ENCODE results near the gene CLPSL2. TPM values are rescaled to one million over a fixed set of nuclear protein-coding genes. Genes with fewer than 3 reads are reported as not detected.

The CLPSL2 gene
- total and polyA plus RNA-seq, 8 donors = 0.61 to 4.3 (median 2.5) TPM

DNA sequence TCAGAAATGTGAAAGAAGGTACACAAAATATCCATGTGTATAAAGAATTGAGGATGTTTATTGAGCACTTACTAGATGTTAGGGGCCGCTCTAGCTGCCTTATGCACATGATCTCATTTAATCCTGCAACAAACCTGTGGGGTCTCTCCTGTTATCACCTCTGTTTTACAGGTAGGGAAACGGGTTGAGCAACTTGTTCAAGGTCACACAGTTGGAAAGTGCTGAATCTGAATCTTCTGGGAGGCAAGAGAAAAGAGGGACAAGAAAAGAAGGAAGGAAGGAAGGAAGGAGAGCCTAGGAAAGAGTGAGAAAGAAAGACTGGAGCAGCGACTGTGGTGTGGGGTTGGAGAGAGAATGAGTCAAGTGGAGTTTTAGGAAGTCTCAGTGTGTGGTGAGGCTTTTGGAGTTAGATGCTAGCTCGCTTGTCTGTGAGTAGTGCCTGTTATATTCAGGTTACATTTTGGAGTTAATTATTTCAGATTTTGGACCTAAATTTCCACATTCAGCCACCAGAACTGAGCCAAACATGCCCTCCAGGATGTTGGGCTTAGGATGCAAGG lies 12.1 kb downstream of the CLPSL2 start:
- Histone ChIP-seq H3K36me3 (no peaks in the 10 kb centered on the region), H3K27me3 (no peaks in the 10 kb centered on the region), H3K4me3 (peak overlapping the region in 1 of 4 donors; percentile 26), H3K4me1 (peaks cover 0 to 5% (median 0%) of the 10 kb centered on the region in 3 donors), H3K27ac (peak overlapping the region; percentile 6 to 66 (median 32)), H3K9me3 (no peaks in the 10 kb centered on the region)
- FAIRE-seq (no peak), DNase-seq (peak in 2 of 6 donors; percentile 50 to 53), ATAC-seq (peak in 3 of 4 donors; percentile 4 to 15 (median 10))
- TF ChIP-seq, protein P1, sequence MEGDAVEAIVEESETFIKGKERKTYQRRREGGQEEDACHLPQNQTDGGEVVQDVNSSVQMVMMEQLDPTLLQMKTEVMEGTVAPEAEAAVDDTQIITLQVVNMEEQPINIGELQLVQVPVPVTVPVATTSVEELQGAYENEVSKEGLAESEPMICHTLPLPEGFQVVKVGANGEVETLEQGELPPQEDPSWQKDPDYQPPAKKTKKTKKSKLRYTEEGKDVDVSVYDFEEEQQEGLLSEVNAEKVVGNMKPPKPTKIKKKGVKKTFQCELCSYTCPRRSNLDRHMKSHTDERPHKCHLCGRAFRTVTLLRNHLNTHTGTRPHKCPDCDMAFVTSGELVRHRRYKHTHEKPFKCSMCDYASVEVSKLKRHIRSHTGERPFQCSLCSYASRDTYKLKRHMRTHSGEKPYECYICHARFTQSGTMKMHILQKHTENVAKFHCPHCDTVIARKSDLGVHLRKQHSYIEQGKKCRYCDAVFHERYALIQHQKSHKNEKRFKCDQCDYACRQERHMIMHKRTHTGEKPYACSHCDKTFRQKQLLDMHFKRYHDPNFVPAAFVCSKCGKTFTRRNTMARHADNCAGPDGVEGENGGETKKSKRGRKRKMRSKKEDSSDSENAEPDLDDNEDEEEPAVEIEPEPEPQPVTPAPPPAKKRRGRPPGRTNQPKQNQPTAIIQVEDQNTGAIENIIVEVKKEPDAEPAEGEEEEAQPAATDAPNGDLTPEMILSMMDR (IDR thresholded peaks at IDR 0.05) = no peak
- WGBS, 2 donors = 35 to 37% methylated on average over 4 of the region's 4 CpGs
- intact Hi-C loops (cut with DNase I) = no loop called here

DNA sequence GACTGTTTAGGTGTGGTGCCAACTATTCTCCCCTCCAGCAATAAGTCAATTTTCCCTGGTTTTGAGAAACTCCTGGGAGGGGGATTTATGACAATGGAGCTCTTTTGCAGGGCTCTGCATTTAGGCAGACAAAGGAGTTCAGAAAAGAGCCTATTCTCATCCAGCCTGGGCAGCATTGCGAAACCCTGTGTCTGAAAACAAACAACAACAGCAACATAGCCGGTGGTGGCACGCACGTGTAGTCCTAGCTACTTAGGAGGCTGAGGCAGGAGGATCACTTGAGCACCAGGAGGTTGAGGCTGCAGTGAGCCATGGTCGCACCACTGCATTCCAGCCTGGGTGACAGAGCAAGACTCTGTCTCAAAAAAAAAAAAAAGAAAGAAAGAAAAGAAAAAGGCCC lies 14.3 kb downstream of the CLPSL2 start:
- WGBS, 2 donors = 33 to 35% methylated on average over 5 of the region's 5 CpGs
- no peak overlapping the region for H3K4me3 ChIP-seq
- H3K27me3 ChIP-seq = no peaks in the 10 kb centered on the region
- intact Hi-C loops (cut with DNase I) = no loop called here
- FAIRE-seq (no peak), ATAC-seq (peak in 1 of 4 donors; percentile 0), DNase-seq (peak in 5 of 6 donors; percentile 27 to 84 (median 57))
- H3K36me3 ChIP-seq = peaks cover 0 to 12% (median 6%) of the 10 kb centered on the region in 3 donors
- peaks cover 0 to 5% (median 0%) of the 10 kb centered on the region in 3 donors for H3K4me1 ChIP-seq
- no peaks in the 10 kb centered on the region for H3K9me3 ChIP-seq
- no peak overlapping the region for H3K27ac ChIP-seq
- TF ChIP-seq, protein P1 (IDR thresholded peaks at IDR 0.05) = no peak

DNA sequence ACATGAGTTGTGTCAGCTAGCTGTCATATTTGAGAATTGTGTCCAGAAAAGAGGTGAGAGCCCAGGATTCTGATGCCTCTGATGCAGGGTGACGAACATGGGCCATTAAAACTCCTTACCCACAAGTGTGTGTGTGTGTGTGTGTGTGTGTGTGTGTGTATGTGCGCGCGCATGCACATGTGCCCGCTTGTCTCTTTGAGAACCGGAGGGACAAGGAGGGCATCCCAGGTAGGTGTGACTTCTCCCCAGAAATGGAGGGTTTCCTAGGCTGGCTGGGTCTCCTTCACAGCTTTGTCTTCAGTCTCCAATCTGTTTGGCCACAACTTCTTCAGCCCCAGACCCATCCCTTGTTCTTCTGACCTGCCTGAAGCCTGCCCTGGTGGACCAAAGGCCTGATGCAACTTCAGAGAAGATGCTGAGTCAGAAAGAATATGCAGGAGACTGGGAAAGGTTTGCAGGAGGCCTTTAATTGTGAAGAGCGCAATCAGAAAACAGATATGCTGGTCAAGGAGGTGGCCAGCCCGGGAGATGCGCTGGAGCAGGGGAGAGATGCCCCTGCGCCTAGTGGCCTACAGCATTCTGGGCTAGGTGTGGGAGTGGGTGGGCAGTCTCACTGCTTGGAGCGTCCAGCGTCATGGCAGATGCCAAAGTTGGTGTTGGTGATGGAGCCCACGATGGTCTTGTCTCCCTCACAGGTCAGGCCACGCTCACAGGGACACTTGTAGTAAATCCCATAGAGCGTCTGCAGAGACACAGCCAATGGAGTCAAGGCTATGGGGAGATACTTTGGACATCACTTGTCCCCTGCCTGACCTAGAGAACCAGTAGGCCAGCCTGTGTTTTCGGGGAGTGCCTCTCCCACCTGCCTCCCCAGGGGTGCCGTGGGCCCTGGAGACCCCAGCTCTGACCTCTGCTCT lies 18.4 kb downstream of the CLPSL2 start:
- Histone ChIP-seq H3K9me3 (no peaks in the 10 kb centered on the region), H3K27ac (peak overlapping the region; percentile 76 to 97 (median 91)), H3K4me1 (peaks cover 4 to 20% (median 4%) of the 10 kb centered on the region in 3 donors), H3K36me3 (peaks cover 0 to 13% (median 11%) of the 10 kb centered on the region in 3 donors), H3K27me3 (no peaks in the 10 kb centered on the region), H3K4me3 (peak overlapping the region; percentile 56 to 74 (median 60))
- intact Hi-C loops (cut with DNase I) = no loop called here
- 37 to 41% methylated on average over 17 of the region's 17 CpGs for WGBS, 2 donors
- FAIRE-seq = no peak
- TF ChIP-seq, protein P1 (IDR thresholded peaks at IDR 0.05) = no peak
- peak in 1 of 4 donors; percentile 1 for ATAC-seq
- peak; percentile 33 to 86 (median 55) for DNase-seq

DNA sequence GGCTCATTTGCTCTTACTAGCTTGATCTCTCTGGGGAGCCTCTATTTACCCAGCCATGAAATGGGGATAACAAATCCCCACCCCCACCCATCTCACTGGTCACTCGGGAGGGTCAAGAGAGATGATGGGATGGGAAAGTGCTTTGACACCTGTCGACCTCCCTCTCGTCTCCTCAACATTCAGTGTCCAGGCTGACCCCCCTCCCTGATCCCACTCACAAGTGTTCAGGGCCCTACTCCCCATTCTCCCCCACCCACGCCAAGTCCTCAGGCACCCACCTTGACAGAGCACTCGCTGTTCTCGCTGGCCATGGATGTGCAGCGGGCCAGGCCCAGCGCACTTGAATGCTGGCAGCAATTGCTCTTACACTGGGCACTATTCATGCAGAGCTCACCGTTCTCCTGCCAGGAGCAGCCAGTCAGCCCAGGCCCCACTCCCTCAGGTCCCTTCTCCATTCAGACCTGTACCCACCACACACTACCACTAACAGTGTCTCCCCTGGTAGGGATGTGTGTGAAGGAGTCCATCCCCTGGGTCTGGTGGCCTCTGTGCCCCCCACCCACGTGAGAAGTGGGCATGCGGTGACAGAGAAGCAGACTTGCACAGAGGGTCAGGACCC lies 19.2 kb downstream of the CLPSL2 start:
- ATAC-seq (no peak), DNase-seq (peak in 4 of 6 donors; percentile 34 to 84 (median 61)), FAIRE-seq (no peak)
- Histone ChIP-seq H3K36me3 (peaks cover 0 to 13% (median 11%) of the 10 kb centered on the region in 3 donors), H3K4me1 (peaks cover 4 to 20% (median 5%) of the 10 kb centered on the region in 3 donors), H3K9me3 (no peaks in the 10 kb centered on the region), H3K27me3 (no peaks in the 10 kb centered on the region), H3K4me3 (peak overlapping the region; percentile 56 to 74 (median 60)), H3K27ac (peak overlapping the region; percentile 76 to 97 (median 91))
- intact Hi-C loops (cut with DNase I) = no loop called here
- WGBS, 2 donors = 36 to 39% methylated on average over 11 of the region's 11 CpGs
- TF ChIP-seq, protein P1 (IDR thresholded peaks at IDR 0.05) = no peak

Data from pancreas (tissue), 10 donors.